ENCODE measurements around the gene CTNND2.

Gene CTNND2

GRCh38 chr5:11780641-11781345 is 123.5 kb downstream of the CTNND2 start:
- TF ChIP-seq CTCF (IDR thresholded peaks at IDR 0.05; ENCODE audit: insufficient read depth, low read length, poor library complexity, severe bottlenecking), result no peak
- no peaks in the 10 kb centered on the region for H3K36me3 ChIP-seq (ENCODE audit: control insufficient read depth, insufficient read depth, low read length)
- H3K27me3 ChIP-seq (replicated peaks; ENCODE audit: control insufficient read depth, insufficient read depth, low read length), result no peaks in the 10 kb centered on the region
- no peak overlapping the region for H3K4me3 ChIP-seq (replicated peaks; ENCODE audit: low read depth, low read length)
- no peak for DNase-seq (ENCODE audit: extremely low read depth, insufficient read length)

DNA sequence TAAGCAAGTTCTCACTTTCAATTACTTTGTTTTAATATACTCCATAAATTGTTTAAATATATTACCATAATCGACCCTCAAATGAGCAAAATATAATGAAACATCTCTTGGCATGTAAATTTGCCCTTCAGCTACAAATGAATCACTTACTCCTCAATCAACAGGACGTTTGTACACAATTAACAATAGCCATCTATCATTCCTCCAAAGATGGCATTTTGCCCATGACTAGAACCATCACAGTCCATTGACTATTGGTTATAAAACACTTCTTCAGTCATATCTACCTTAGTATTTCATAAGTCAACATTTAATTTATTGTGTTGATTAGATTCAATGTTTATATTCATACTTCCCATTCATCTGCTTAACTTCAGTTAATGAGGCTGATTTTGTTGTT is 127.2 kb downstream of the CTNND2 start:
- no peak for DNase-seq (ENCODE audit: extremely low read depth, insufficient read length)
- Histone ChIP-seq H3K27me3 (replicated peaks; ENCODE audit: control insufficient read depth, insufficient read depth, low read length) (no peaks in the 10 kb centered on the region), H3K36me3 (ENCODE audit: control insufficient read depth, insufficient read depth, low read length) (no peaks in the 10 kb centered on the region), H3K4me3 (replicated peaks; ENCODE audit: low read depth, low read length) (no peak overlapping the region)
- no peak for TF ChIP-seq CTCF (IDR thresholded peaks at IDR 0.05; ENCODE audit: insufficient read depth, low read length, poor library complexity, severe bottlenecking)

GRCh38 chr5:11770310-11770709 is 133.9 kb downstream of the CTNND2 start:
- Histone ChIP-seq H3K4me3 (replicated peaks; ENCODE audit: low read depth, low read length) (no peak overlapping the region), H3K27me3 (replicated peaks; ENCODE audit: control insufficient read depth, insufficient read depth, low read length) (no peaks in the 10 kb centered on the region), H3K36me3 (ENCODE audit: control insufficient read depth, insufficient read depth, low read length) (no peaks in the 10 kb centered on the region)
- no peak for TF ChIP-seq CTCF (IDR thresholded peaks at IDR 0.05; ENCODE audit: insufficient read depth, low read length, poor library complexity, severe bottlenecking)
- DNase-seq (ENCODE audit: extremely low read depth, insufficient read length), result no peak

DNA sequence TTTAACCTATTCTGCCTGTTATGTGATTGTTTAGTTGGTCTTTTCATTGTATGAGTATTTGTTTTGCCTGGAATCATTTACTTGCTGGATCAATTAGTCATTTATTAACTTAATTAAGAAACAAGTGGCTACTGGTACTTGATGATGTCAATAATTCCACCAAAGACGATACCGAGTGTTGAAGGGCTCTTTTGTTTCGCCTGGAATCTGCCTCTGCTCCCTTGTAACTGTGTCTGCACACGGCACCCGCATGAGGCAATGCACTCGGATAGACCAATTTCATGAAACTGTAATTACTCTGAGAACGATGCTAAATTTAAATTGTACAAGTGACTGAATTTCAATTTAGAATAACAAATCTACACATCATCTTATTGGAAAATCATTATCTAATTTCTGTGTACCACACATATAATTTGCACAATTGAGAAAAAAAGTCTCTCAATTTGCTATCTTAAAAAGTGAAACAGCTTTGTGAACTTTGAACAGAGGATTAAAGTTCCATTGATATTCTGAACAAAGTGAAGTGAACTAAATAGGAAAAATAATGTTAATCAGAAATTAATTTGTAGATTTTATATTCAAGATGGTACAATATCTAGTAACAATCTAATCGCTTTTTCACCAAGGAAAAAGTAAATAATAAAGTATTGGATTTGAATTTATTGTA is 143.2 kb downstream of the CTNND2 start:
- Histone ChIP-seq H3K36me3 (ENCODE audit: control insufficient read depth, insufficient read depth, low read length) (no peaks in the 10 kb centered on the region), H3K27me3 (replicated peaks; ENCODE audit: control insufficient read depth, insufficient read depth, low read length) (no peaks in the 10 kb centered on the region), H3K4me3 (replicated peaks; ENCODE audit: low read depth, low read length) (no peak overlapping the region)
- TF ChIP-seq CTCF (IDR thresholded peaks at IDR 0.05; ENCODE audit: insufficient read depth, low read length, poor library complexity, severe bottlenecking), result no peak
- DNase-seq (ENCODE audit: extremely low read depth, insufficient read length), result no peak

- no peak for TF ChIP-seq CTCF (IDR thresholded peaks at IDR 0.05; ENCODE audit: insufficient read depth, low read length, poor library complexity, severe bottlenecking)
- H3K36me3 ChIP-seq (ENCODE audit: control insufficient read depth, insufficient read depth, low read length), result no peaks in the 10 kb centered on the region
- no peaks in the 10 kb centered on the region for H3K27me3 ChIP-seq (replicated peaks; ENCODE audit: control insufficient read depth, insufficient read depth, low read length)
- H3K4me3 ChIP-seq (replicated peaks; ENCODE audit: low read depth, low read length), result no peak overlapping the region
- DNase-seq (ENCODE audit: extremely low read depth, insufficient read length), result no peak
Measured at GRCh38 chr5:11758321-11758720, 145.9 kb downstream of the CTNND2 start.
